HuH-7 (cell line): ENCODE results near the gene RXYLT1.

Source experiments
- DNase-seq: peaks from one replicate; pipeline ENCODE4 v3.0.0; 2011; ENCODE audit warnings: low spot score

RXYLT1 gene

GRCh38 chr12:63843721-63844390, 64.1 kb downstream of the RXYLT1 start:
- peak; percentile 92 for DNase-seq

GRCh38 chr12:63844391-63845341, 65.0 kb downstream of the RXYLT1 start, which contains the start of gene SRGAP1:
TSS of gene SRGAP1 (plus strand) at chr12:63844700. CDS start at chr12:63844817, 117 bp downstream.
- DNase-seq: peak; percentile 39

DNA sequence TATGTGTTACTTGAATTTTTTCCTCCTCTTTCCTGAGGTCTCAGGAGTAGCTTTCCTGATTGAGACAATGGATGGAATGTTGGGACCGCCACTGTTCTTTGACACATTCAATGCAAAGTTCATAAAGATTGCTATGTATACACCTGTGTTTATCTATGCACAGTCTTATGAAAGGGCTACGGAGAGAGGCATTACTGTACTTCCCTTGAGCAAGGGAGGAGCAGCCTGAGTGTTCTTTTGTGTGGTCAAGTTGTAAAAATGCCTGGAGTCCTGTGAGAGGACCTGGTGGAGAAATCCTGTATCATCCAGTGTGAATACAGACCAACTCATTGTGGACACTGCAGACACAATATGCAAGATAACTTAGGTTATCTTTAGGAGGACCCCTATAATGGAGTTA, 66.0 kb downstream of the RXYLT1 start:
- DNase-seq: peak; percentile 46

DNA sequence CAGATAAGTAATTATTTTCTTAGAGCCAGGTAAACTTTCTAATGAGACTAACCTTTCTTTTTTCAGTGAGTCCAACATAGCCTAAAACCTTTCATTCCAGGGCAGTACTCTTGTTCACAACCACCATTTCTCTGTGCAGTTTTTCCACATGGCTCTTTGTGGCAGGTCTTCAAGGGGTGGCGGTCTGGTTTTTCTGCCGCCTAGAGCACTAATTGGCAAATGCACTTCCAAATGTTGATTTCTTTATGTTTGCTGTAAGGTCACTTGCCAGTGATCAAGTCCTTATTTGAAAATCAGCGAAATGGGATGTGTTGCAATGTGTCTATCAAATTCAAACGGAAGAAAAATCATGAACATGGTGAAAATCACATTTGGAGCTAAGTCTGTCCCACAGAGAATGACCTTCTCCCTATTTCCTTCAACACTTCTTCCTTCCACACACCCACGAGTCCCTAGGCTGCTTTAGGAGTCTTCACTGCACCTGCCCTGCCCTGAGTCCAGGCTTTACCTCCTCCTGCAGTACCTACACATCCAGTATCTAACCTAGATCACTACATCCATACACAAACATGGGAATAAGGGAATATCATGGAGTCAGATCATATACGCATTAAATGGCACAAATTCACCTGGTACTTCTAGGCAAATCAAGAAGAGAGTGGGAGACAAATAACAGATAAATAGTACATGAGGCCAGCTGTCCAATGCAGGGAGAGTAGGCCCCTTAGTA, 66.7 kb downstream of the RXYLT1 start:
- no peak for DNase-seq

DNA sequence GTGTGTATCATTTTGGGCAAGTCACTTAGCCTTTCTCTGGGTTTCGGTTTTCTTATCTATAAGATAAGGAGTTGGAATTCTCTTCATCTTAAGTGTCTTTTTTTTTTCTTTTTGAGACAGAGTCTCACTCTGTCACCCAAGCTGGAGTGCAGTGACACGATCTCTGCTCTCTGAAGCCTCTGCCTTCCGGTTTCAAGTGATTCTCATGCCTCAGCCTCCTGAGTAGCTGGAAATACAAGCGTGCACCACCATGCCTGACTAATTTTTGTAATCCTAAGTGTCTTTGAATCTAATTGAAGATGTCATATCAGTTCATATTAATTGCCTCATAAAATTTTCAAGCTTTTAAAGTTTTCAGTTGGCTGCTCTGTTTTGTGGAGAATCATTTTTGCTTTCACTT, 68.7 kb downstream of the RXYLT1 start:
- DNase-seq: no peak

GRCh38 chr12:63849106-63849620, 69.5 kb downstream of the RXYLT1 start:
- DNase-seq: no peak

DNA sequence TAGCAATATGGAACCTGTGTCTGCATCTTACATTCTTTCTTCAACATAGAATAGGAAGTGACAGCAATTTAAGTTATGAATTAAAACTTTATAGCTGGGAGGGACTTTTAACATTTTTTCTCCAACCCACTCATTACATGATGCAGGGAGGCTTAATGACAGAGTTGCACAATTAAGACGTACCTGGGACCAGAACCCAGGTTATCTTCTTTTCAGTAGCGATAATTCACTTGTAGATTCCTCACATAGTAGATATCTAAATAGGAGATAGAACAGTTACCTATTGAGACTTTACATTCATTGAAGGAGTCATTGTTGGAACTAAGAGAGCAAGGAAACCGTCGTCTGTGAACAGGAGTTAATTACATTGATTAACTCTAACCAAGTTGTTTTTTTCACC, 69.9 kb downstream of the RXYLT1 start:
- no peak for DNase-seq

DNA sequence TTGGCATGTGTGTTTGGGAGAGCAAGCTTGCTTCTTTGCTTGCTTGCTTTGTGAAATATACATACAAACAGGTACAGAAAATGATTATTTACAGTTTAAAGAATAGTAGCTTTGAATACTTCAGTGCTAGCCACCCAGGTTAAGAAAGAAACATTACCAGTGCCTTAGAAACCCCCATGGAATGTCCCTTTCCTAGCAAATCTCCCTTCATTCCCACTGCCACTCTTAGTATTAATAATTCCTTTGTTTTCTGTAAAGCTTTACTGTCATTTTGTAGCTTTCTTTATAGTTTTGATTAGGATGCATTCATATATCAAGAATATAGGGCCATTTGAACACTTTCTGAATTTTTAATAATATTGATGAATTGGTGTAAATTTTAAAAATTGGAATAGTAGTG, 74.3 kb downstream of the RXYLT1 start:
- DNase-seq: no peak

- DNase-seq: no peak
These were observed 75.6 kb downstream of the RXYLT1 start for GRCh38 chr12:63855299-63855698.

DNA sequence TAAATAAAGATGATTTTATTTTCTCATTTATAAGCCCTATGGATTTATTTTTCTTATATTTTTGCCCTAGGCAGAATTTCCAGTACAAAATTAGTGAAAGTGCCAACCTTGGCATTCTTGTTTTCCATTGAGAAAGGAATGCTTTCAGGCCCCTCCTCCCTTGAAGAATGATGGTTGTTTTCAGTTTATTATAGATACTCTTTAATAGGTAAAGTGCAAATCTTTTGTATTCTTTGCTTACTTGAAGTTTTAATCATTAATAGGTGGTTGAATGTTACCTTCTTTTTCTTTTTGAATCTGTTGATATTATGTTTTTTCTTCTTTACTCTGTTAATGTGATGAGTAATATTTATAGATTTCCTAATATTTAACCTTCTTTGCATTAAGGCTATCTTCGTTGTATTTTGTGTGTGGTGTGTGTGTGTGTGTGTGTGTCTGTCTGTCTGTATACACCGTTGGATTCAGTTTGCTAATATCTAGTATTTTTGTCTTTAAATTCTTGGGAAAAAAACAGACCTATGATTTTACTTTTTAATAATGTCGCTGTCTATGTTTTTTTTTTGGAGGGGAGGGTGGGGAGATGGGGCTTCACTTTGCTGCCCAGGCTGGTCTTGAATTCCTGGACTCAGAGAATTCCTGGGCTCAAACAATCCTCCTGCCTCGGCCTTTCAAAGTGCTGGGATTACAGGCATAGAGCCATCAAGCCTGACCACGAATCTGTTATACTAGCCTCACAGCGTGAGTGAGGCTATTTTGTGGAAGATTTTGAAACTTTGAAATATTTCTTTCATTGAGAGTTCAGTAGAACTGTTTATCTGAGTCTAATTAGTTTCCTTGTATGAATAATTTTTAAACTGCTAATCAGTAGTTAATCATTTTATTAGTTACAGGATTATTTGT, 78.3 kb downstream of the RXYLT1 start:
- no peak for DNase-seq
